Naive thymus-derived CD4-positive, alpha-beta T cell (primary cell): ENCODE measurements around the gene NMB. TPM values are rescaled to one million over a fixed set of nuclear protein-coding genes. Genes with fewer than 3 reads are reported as not detected.

Experiments
- ATAC-seq: fragments of 150-1000 bp; cut with Tn5 transposase; 2 replicates; pipeline ENCODE4 v1.10.0; 2021; ENCODE audit warnings: mild to moderate bottlenecking, moderate library complexity
- CTCF ChIA-PET: fragments of 350-600 bp; sonication (Branson Sonifier 250); formaldehyde crosslinking; loops from one replicate; lab custom pipeline; 2021; ENCODE audit warnings: antibody characterized with exemption; lab: Charles Lee
- POLR2A ChIA-PET: fragments of 350-600 bp; sonication (Branson Sonifier 250); formaldehyde crosslinking; loops from one replicate; lab custom pipeline; 2021; ENCODE audit warnings: antibody characterized with exemption, inconsistent platforms; lab: Charles Lee
- DNase-seq, 9 donors: peaks; one replicate each; pipeline versions ENCODE4 v3.0.0 to v3.0.0-alpha.2; 2020 to 2022; ENCODE audit warnings: mixed read lengths in 1 of 9
- H3K27ac ChIP-seq: one replicate; pipeline ENCODE4 v1.7.0; 2013; ENCODE audit warnings: mild to moderate bottlenecking, low read depth, low read length, moderate library complexity
- H3K27me3 ChIP-seq, 2 donors: one replicate each; pipeline ENCODE4 v1.7.0; 2013; ENCODE audit warnings: low read length in 2 of 2, mild to moderate bottlenecking in 2 of 2, moderate library complexity in 2 of 2; ENCODE audit not compliant: control insufficient read depth in 2 of 2, insufficient read depth in 2 of 2
- H3K36me3 ChIP-seq, 3 experiments: 1 replicate in 2 of 3; 2 replicates in 1 of 3; pipeline ENCODE4 v1.7.0; 2013; ENCODE audit warnings: low read length in 3 of 3, mild to moderate bottlenecking in 3 of 3, moderate library complexity in 1 of 3; ENCODE audit not compliant: insufficient read depth in 3 of 3, control insufficient read depth in 2 of 3
- H3K4me1 ChIP-seq, 2 donors: one replicate each; pipeline ENCODE4 v1.7.0; 2013; ENCODE audit warnings: low read length in 2 of 2, mild to moderate bottlenecking in 2 of 2, moderate library complexity in 1 of 2; ENCODE audit not compliant: control insufficient read depth in 2 of 2, insufficient read depth in 2 of 2
- H3K4me3 ChIP-seq: 2 replicates; pipeline ENCODE4 v1.7.0; 2013; ENCODE audit warnings: mild to moderate bottlenecking, low read length
- H3K9me3 ChIP-seq, 3 experiments: 1 replicate in 2 of 3; 2 replicates in 1 of 3; pipeline ENCODE4 v1.7.0; 2013; ENCODE audit warnings: low read length in 3 of 3; ENCODE audit not compliant: control insufficient read depth in 2 of 3
- H3K27ac Mint-ChIP-seq, 9 donors: one replicate each; pipeline ENCODE4 v1.8.0; 2020 to 2022; ENCODE audit warnings: mixed read lengths in 9 of 9, mild to moderate bottlenecking in 8 of 9, moderate library complexity in 5 of 9, inconsistent platforms in 2 of 9
- H3K27me3 Mint-ChIP-seq, 5 donors: one replicate each; pipeline ENCODE4 v1.8.0; 2021 to 2022; ENCODE audit warnings: mixed read lengths in 5 of 5, mild to moderate bottlenecking in 1 of 5
- H3K36me3 Mint-ChIP-seq, 5 donors: one replicate each; pipeline ENCODE4 v1.8.0; 2020 to 2022; ENCODE audit warnings: mixed read lengths in 5 of 5, mild to moderate bottlenecking in 3 of 5, inconsistent platforms in 1 of 5
- H3K4me1 Mint-ChIP-seq, 7 donors: one replicate each; pipeline ENCODE4 v1.8.0; 2020 to 2022; ENCODE audit warnings: mixed read lengths in 7 of 7, mild to moderate bottlenecking in 3 of 7, inconsistent platforms in 1 of 7
- H3K4me3 Mint-ChIP-seq, 10 donors: one replicate each; pipeline ENCODE4 v1.8.0; 2020 to 2022; ENCODE audit warnings: mild to moderate bottlenecking in 10 of 10, mixed read lengths in 10 of 10, moderate library complexity in 6 of 10, inconsistent platforms in 2 of 10
- H3K9me3 Mint-ChIP-seq, 11 donors: one replicate each; pipeline ENCODE4 v1.8.0; 2020 to 2022; ENCODE audit warnings: mixed read lengths in 11 of 11, mild to moderate bottlenecking in 4 of 11, inconsistent platforms in 1 of 11, moderate library complexity in 1 of 11
- intact Hi-C, 2 donors: fragments of 100-400 bp; cut with micrococcal nuclease; formaldehyde crosslinking; loops; one replicate each; pipeline ENCODE4 v1.15.1; 2023
- polyA plus RNA-seq, 2 donors: library from polyadenylated mRNA; unstranded; fragments of 300-500 nt; fragmentation: Illumina TruSeq; gene quantifications; one replicate each; pipeline ENCODE4 v1.2.3, GENCODE V29; 2021
- total RNA-seq, 6 experiments: library from RNA in 5 of 6; stranded (reverse) in 5 of 6; gene quantifications; 1 replicate in 5 of 6; 2 replicates in 1 of 6; pipeline ENCODE4 v1.2.3 and lab custom pipeline; 2021 to 2026

NMB gene
- total and polyA plus RNA-seq, 7 experiments from 2014 or later, result 1.2 to 5.2 (median 3.0) TPM

- H3K36me3 ChIP-seq, result peaks cover 0 to 27% (median 9%) of the 10 kb centered on the region in 3 experiments
Observed at GRCh38 chr15:84621358-84621979, 36.5 kb downstream of the NMB start.

DNA sequence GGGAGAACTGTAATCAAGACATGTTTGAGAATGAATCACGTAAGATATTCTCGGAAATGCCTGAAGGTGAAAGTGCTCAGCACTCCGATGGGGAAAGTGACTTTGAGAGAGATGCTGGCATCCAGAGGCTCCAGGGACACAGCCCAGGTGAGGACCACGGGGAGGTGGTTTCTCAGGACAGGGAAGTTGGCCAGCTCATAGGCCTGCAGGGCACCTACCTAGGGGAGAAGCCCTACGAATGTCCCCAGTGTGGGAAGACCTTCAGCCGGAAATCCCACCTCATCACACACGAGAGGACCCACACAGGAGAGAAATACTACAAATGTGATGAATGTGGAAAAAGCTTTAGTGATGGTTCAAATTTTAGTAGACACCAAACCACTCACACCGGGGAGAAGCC lies 37.4 kb downstream of the NMB start:
- Mint-ChIP-seq H3K4me1 (peaks cover 0 to 9% (median 5%) of the 10 kb centered on the region in 7 donors), H3K4me3 (no peak overlapping the region), H3K9me3 (peaks cover 3 to 41% (median 16%) of the 10 kb centered on the region in 11 donors), H3K36me3 (peaks cover 25 to 59% (median 48%) of the 10 kb centered on the region in 5 donors), H3K27ac (peak overlapping the region in 1 of 9 donors; percentile 28), H3K27me3 (no peaks in the 10 kb centered on the region)
- ChIA-PET POLR2A (interaction anchor here (1.5 to 2.2 kb wide), 3 partner anchors 9 to 115 kb away, joined by 3 to 9 read pairs (median 4); no protein-coding TSS in a partner anchor), CTCF (no interaction called here)
- H3K27ac ChIP-seq, result no peak overlapping the region
- ATAC-seq (no peak), DNase-seq (no peak)
- intact Hi-C loops, result loop anchor here in 1 of 2 donors (5.0 kb wide), 1 partner anchor 867 kb away; no protein-coding TSS in a partner anchor
- H3K27me3 ChIP-seq, result no peaks in the 10 kb centered on the region
- no peaks in the 10 kb centered on the region for H3K4me1 ChIP-seq
- H3K36me3 ChIP-seq, result peaks cover 0 to 24% (median 9%) of the 10 kb centered on the region in 3 experiments
- H3K9me3 ChIP-seq, result peaks cover 0 to 16% (median 11%) of the 10 kb centered on the region in 3 experiments
- no peak overlapping the region for H3K4me3 ChIP-seq

More at GRCh38 chr15:84621358-84621979, 36.5 kb downstream of the NMB start:
- ATAC-seq (no peak), DNase-seq (no peak)
- Mint-ChIP-seq H3K4me3 (no peak overlapping the region), H3K9me3 (peaks cover 3 to 41% (median 16%) of the 10 kb centered on the region in 11 donors), H3K4me1 (peaks cover 0 to 3% (median 1%) of the 10 kb centered on the region in 7 donors), H3K27me3 (no peaks in the 10 kb centered on the region), H3K27ac (no peak overlapping the region), H3K36me3 (peaks cover 20 to 56% (median 50%) of the 10 kb centered on the region in 5 donors)
- Histone ChIP-seq H3K9me3 (peaks cover 0 to 16% (median 11%) of the 10 kb centered on the region in 3 experiments), H3K27me3 (no peaks in the 10 kb centered on the region), H3K4me1 (no peaks in the 10 kb centered on the region), H3K27ac (no peak overlapping the region), H3K4me3 (no peak overlapping the region)
- CTCF ChIA-PET, result interaction anchor here (1.4 to 1.7 kb wide), 2 partner anchors 9 to 16 kb away, joined by 3 read pairs; no protein-coding TSS in a partner anchor
- intact Hi-C loops, result loop anchor here in 1 of 2 donors (5.0 kb wide), 1 partner anchor 866 kb away; no protein-coding TSS in a partner anchor
- POLR2A ChIA-PET, result interaction anchor here (0.8 to 2.2 kb wide), 4 partner anchors 8 to 114 kb away, joined by 3 to 9 read pairs (median 4); partner anchors contain the start of gene WDR73

DNA sequence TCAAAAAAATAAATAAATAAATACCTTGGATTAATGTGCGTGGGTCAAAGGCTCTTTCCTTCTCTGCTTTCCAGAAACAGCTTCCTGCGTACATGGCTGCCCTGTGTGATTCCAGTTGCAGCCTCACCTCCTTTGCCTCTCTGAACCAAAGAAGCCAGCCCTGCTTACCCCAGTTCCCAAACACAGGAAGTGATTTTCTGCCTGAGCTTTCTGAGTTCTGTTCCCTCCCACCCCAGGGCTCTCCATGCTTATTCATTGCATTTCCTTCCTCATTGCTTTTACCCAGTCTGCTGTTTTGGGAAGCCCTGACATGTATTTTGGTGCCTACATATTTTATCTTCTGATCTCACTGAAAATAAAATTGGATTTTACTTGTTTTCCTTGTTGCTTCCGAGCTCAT lies 41.8 kb downstream of the NMB start:
- no peaks in the 10 kb centered on the region for H3K27me3 Mint-ChIP-seq
- ChIA-PET CTCF (no interaction called here), POLR2A (interaction anchor here (0.8 to 2.0 kb wide), 2 partner anchors 15 to 18 kb away, joined by 3 to 6 read pairs; no protein-coding TSS in a partner anchor)
- H3K27me3 ChIP-seq, result no peaks in the 10 kb centered on the region
- peaks cover 0 to 9% (median 7%) of the 10 kb centered on the region in 3 experiments for H3K9me3 ChIP-seq
- no peak overlapping the region for H3K4me3 ChIP-seq
- H3K9me3 Mint-ChIP-seq, result peaks cover 3 to 25% (median 11%) of the 10 kb centered on the region in 11 donors
- no peak overlapping the region for H3K27ac ChIP-seq
- no peak overlapping the region for H3K4me3 Mint-ChIP-seq
- peaks cover 0 to 10% (median 7%) of the 10 kb centered on the region in 3 experiments for H3K36me3 ChIP-seq
- peaks cover 23 to 50% (median 30%) of the 10 kb centered on the region in 5 donors for H3K36me3 Mint-ChIP-seq
- no peak for DNase-seq
- H3K4me1 ChIP-seq, result no peaks in the 10 kb centered on the region
- ATAC-seq, result peak; percentile 51
- peak overlapping the region in 1 of 9 donors; percentile 6 for H3K27ac Mint-ChIP-seq
- peaks cover 0 to 31% (median 14%) of the 10 kb centered on the region in 7 donors for H3K4me1 Mint-ChIP-seq
- intact Hi-C loops, result no loop called here

GRCh38 chr15:84611631-84612030 lies 46.4 kb downstream of the NMB start:
- Mint-ChIP-seq H3K4me1 (peaks cover 0 to 46% (median 24%) of the 10 kb centered on the region in 7 donors), H3K27me3 (no peaks in the 10 kb centered on the region), H3K9me3 (no peaks in the 10 kb centered on the region), H3K4me3 (no peak overlapping the region), H3K36me3 (peaks cover 7 to 42% (median 17%) of the 10 kb centered on the region in 5 donors), H3K27ac (peak overlapping the region in 2 of 9 donors; percentile 3 to 32)
- POLR2A ChIA-PET, result no interaction called here
- Histone ChIP-seq H3K4me1 (no peaks in the 10 kb centered on the region), H3K27ac (no peak overlapping the region), H3K27me3 (no peaks in the 10 kb centered on the region), H3K36me3 (peaks cover 0 to 18% (median under 1%) of the 10 kb centered on the region in 3 experiments), H3K9me3 (no peaks in the 10 kb centered on the region), H3K4me3 (no peak overlapping the region)
- DNase-seq, result no peak
- CTCF ChIA-PET, result no interaction called here
- no peak for ATAC-seq
- intact Hi-C loops, result no loop called here

GRCh38 chr15:84609818-84610525 lies 48.0 kb downstream of the NMB start:
- DNase-seq (no peak), ATAC-seq (no peak)
- no peaks in the 10 kb centered on the region for H3K27me3 ChIP-seq
- CTCF ChIA-PET, result no interaction called here
- H3K27ac ChIP-seq, result no peak overlapping the region
- Mint-ChIP-seq H3K36me3 (peaks cover 10 to 47% (median 12%) of the 10 kb centered on the region in 5 donors), H3K27me3 (no peaks in the 10 kb centered on the region), H3K4me3 (no peak overlapping the region), H3K27ac (no peak overlapping the region), H3K9me3 (no peaks in the 10 kb centered on the region), H3K4me1 (peaks cover 10 to 57% (median 32%) of the 10 kb centered on the region in 7 donors)
- peaks cover 0 to 31% (median 4%) of the 10 kb centered on the region in 3 experiments for H3K36me3 ChIP-seq
- H3K4me3 ChIP-seq, result no peak overlapping the region
- H3K9me3 ChIP-seq, result no peaks in the 10 kb centered on the region
- intact Hi-C loops, result no loop called here
- peaks cover 3 to 12% of the 10 kb centered on the region in 2 donors for H3K4me1 ChIP-seq
- POLR2A ChIA-PET, result interaction anchor here (1.7 kb wide), 1 partner anchor 24 kb away, joined by 5 read pairs; no protein-coding TSS in a partner anchor

DNA sequence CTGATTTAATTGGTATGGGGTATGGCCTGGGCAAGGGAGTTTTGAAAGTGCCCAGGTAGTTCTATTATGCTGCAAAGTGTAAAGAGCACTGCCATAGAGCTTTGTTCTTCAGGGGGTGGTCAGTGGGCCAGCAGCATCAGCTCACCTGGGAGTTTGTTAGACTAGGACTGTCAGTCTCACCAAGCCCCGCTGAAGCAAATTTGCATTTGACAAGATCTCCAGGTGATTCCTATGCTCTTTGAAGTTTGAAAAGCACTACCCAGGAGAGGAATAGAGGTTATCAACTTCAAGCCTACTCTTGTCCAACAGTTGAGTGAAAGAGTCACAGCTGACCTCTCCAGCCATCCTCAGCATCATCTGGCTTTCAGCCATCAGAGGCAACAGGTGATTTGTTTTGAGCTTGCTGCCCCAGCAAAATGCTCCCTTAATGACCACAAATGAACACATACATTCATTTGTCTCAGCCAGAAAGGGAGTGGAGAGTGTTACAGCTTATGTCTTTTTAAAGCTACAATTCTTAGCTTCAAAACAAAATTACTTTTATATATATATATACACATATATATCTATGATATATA lies 49.2 kb downstream of the NMB start:
- intact Hi-C loops, result no loop called here
- POLR2A ChIA-PET, result interaction anchor here (1.0 to 1.7 kb wide), 2 partner anchors 10 to 25 kb away, joined by 3 to 5 read pairs; no protein-coding TSS in a partner anchor
- peaks cover 13 to 56% (median 38%) of the 10 kb centered on the region in 7 donors for H3K4me1 Mint-ChIP-seq

More for the DNA sequence above, 49.2 kb downstream of the NMB start:
- Mint-ChIP-seq H3K27ac (peak overlapping the region in 1 of 9 donors; percentile 59), H3K36me3 (peaks cover 10 to 45% (median 12%) of the 10 kb centered on the region in 5 donors), H3K4me3 (no peak overlapping the region), H3K27me3 (no peaks in the 10 kb centered on the region), H3K9me3 (no peaks in the 10 kb centered on the region)
- CTCF ChIA-PET, result interaction anchor here (0.6 kb wide), 1 partner anchor 10 kb away, joined by 3 read pairs; no protein-coding TSS in a partner anchor
- H3K9me3 ChIP-seq, result no peaks in the 10 kb centered on the region
- peaks cover 6 to 15% of the 10 kb centered on the region in 2 donors for H3K4me1 ChIP-seq
- H3K36me3 ChIP-seq, result peaks cover 0 to 38% (median 4%) of the 10 kb centered on the region in 3 experiments
- no peak overlapping the region for H3K4me3 ChIP-seq
- H3K27me3 ChIP-seq, result no peaks in the 10 kb centered on the region
- no peak for DNase-seq
- no peak for ATAC-seq
- no peak overlapping the region for H3K27ac ChIP-seq
